GM21390 (cell line): Measurements from ENCODE around the gene HINT2.

Source experiments
- ATAC-seq: cut with Tn5 transposase; IDR thresholded peaks from one replicate; pipeline ENCODE4 v1.9.1; 2021; ENCODE audit not compliant: unreplicated experiment

HINT2 gene

DNA sequence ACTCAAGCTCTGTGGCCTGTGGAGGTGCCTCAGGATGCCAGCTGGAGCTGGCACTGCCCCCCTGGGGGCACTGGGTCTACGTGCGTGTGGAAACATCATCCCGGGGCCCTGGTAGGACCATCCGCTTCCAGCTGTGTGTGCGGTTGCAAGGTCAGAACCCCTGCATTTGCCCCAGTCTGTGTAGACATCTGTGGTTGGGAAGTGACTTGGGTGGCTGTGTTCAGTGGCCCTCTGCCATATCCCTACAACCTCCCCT is 26.7 kb upstream of the HINT2 start:
- ATAC-seq, result no peak

DNA sequence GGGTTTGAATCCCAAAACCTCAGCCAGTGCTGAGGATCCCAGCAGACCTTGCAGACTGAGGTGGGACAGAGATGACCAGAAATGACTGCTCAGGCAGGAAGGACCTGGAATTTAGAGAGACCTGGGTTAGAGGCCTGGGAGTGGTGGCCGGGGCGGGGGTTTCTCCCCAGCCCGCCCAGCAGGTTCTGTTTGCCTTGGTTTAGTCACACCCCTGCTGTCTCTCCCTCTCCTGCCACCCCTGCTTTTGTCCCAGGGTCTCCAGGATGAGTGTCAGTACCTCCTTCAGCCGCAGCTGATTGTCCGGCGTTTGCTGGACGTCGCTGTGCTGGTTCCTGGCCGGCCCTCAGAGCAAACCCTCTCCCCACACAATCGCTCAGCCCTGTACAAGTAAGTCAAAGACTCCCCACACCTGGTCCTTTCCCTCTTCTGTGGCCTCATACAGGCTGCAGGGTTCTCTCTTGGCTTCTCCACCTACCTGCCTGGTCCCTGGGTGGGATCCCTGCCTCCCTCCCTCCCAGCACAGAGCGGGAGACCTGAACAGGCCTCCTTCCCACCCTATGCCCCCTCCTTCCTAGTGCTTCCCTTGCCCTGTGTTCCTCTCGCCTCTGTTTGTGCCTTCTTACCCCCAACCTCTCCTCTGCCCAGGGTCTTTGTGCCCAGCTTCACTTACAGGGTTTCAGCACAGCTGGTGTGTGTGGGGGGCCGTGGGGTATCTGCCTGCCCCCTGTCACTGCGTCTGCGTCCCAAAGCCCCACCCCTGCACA is 26.2 kb upstream of the HINT2 start:
- no peak for ATAC-seq

DNA sequence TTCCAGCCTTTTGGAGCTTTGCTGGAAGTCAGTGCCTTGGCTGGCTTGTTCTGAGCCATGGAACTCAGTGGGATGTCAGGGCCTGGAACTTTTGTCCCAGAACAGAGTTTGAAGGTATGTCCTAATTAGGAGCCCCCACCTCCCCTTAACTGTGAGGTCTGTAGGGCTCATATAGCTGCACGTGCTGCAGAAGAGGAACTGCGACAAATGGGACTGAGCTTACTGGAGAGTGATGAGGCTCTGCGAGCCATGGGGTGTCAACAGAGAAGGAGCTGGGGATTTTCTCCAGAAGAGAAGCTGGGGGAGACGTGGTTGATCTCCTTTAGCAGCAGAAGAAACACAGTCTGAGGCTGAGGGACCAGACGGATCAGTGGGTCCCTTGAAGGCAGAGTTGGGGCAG is 25.1 kb upstream of the HINT2 start:
- no peak for ATAC-seq

DNA sequence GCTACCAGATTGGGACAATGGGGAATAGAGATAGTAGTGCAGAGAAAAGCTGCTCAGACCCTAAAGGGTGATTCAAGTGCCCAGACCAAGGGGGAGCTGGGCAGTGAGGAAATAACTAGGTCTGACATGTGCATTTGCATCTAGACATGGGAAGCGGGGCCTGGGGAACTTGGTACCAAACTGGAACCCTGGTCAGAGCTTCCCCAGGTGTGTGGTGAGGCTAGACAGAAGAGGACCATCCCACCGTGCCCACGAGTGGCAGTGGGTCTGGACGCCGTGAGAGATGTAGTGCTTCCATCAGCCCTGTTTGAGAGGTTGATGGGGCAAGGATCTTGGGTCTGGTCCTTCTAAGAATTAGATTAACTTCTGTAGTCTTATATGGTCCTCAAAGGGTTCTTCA is 21.8 kb upstream of the HINT2 start:
- no peak for ATAC-seq

DNA sequence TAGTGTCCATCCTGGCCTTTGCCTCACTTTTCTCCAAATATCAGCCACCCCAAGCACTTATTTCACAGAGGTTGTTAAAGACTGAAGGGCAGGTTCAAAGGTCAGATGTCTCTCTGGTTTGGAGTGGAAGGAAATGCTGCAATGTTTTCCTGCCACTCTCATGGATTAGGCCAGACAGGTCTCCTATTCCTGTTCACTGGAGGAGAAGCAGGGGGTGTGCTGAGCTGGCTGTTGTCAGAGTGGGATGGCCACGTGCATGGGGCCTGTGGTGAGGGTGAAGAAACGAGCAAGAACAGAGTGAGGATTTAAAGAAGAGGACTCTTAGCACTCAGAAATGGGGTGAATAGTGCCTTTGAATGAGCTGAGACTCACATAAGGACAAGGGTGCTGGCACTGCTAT is 20.9 kb upstream of the HINT2 start:
- ATAC-seq, result no peak

DNA sequence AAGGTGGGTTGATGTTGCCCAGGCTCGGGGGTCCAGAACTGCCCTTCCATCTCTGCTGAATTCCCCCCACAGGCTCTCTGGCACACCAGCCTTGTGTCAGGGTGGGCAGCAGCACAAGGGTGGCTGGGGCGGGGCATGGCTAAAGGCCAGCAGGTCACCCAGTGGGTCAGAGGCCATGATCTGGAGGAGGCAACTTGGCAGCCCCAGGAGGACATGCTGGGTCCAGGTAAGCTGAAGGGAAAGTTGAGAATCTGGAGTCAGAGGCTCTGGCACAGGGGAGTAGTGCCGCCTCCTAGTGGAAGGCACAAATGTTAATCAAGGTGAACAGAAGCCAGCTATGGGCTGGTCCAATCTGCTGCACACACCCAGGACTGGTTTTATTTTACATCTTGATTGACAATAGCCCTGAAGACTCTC is 20.4 kb upstream of the HINT2 start:
- no peak for ATAC-seq

DNA sequence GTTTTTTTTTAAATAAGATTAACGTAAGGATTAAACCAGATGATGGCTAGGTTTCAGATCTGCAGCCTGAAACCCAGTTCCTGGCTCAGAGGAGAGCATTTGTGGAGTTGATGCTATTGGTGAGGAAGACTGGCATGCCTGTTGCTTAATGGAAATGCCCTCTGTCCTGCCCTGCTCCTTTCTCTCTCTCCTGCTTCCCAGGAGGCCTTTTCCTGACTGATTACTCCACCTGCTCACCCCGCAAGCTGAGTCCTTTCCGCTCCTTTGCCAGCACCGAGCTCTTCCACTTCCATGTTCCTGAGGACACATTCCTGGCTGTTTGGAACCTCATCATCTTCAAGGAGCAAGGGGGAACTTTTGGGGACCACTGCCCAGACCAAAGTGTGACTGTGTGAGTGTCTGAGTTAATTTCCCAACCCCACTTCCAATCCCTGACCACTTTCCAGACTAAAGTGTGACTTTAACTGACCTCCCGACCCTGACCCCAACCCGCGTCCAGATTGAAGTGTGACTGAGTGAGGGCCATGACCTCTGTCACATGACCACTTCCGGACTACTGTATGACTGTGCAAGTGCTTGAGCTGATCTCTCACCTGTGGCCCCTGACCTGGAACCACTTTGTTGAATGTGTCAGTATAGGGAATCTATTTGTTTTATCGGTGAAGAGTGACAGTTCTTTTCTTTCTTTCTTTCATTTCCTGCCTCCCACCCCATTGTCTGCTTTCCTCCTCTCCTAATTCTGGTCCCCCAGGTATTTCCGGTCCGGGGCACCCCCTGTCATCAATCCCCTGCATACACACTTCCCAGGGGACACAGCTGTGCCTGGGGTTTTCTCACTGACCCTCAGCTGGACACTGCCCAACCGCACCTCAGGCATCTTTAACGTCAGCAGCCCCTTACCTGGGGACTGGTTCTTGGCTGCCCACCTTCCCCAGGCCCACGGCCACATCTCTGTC is 19.7 kb upstream of the HINT2 start:
- no peak for ATAC-seq

DNA sequence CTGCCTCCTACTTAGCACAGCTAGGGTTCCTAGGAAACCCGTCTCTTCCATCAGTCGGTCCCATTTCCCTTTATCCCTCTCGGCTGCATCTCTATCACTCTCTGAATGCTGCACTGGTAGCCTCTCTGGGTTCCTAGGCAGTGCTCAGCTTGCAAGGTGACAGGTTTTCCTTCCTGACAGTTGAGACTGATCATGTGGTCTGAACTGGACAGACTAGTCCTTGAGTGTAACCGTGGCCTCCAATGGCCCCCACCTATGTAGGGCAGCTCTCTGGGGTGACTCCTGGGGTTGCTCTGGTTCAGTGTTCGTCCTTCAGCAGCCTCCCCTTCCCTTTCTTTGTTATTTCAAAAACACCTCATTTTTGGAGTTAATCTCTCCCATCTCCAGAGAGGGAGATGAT is 18.0 kb upstream of the HINT2 start:
- no peak for ATAC-seq

DNA sequence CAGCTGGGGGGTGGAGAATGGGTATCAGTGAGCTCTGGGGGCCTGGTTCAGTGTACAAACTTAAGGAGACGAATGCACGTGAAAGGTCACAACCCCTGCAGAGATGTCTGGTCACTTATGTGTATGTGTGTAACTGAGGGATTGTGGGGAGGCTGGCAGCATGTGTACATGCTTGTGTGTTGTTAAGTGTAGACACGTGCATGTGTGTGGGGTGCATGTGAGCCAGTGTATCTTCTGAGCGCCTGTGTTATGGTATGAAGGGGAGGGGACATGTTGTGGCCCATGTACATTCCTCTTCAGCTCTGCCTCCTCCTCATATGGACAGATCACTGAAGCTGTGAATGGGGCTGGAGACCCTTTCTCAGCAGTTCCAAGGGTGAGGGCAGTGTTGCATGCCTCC is 16.2 kb upstream of the HINT2 start:
- no peak for ATAC-seq

DNA sequence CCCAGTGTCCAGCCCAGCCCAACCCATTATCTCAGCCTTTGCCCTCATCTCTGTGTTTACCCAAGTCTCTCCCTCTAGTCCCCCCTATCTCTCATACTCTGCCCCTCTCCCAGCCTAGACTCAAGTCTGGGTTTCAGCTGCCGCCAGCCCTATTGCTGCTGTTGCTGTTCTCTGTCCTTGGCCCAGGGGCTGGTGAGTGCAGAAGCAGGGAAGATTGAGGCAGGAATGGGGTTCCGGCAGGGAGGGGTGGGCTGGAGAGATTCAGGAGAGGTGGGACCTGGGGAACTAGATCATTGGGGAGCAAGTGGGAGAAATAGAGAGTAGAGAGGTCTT is 14.9 kb upstream of the HINT2 start:
- ATAC-seq, result no peak

DNA sequence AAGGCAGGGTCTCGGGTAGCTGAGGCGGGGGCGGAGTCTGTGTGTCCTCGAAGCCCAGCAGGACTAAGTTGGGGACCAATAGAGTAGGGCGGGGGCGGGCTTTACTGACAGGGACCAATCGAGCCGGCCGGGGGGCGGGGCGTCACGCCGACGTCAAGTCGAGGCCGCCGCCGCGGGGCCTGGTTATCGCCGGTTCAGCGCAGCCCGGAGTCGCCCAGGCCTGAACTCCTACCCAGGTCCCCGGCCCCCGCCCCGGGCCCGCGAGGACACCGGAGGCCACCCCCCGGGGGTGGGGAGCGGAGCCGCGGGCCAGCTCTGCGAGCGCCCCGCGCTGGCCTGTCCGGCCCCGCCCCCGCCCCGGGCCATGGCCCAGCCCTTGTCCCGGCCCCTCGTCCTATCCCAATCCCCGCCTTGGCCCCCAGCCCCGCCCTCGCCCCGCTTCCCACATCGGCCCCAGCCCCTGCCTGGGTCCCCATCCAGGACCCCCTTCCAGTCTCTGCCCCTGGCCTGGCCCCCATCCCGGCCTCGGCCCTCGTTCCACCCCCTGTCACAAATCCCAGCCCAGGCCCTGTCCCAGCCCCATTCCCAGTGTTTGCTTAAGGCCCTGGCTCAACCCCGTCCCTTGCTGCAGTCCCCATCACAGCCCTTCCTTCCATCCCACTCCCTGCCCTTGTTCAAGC is 14.4 kb upstream of the HINT2 start, which contains the start of gene TMEM8B:
Gene TMEM8B, plus strand, starts transcription at position 145 of the 680 bp plus-strand sequence. Its CDS starts 220 bp downstream, at position 365.
- ATAC-seq, result peak; percentile 80

DNA sequence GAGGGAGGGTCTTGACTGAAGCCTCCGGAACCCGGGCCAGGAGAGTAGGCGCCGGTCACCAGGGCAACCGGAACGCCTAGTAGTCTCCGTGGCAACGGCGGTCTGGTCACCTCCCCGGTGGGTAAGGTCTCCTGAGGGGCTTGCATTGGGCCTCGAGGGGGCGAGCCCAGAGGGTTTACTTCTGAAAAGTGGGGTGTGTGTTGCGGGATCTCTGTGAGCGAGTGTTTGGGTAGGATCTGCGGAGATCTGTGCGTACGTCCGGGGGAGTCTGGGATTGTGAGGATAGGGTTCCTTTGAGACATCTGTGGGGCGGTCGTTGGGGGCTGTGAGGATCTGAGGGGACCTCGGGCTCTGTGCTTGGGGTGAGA is 13.9 kb upstream of the HINT2 start, which contains the start of gene FAM221B:
Gene FAM221B, minus strand, starts transcription at position 17 of the 368 bp plus-strand sequence. CDS start 2,571 bp downstream, outside the sequence.
- no peak for ATAC-seq

DNA sequence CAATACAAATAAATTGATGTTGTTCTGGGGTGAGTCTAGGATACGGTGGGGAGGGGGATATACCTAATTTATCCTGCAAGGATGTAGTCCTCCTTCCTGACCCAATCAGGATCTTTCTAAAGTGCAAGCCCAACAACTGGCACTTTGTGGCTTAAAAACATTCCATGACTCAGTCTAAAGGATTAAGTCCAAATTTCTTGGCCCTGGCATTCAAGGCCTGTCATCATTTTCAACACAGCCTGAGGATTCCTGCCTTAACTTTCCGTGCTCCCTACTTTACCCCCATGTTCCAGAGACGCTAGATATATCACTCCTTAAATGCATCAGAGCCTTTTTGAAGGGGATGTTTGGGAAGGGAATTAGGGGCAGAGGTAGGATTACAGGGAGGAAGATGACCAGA is 12.6 kb upstream of the HINT2 start:
- ATAC-seq, result no peak

DNA sequence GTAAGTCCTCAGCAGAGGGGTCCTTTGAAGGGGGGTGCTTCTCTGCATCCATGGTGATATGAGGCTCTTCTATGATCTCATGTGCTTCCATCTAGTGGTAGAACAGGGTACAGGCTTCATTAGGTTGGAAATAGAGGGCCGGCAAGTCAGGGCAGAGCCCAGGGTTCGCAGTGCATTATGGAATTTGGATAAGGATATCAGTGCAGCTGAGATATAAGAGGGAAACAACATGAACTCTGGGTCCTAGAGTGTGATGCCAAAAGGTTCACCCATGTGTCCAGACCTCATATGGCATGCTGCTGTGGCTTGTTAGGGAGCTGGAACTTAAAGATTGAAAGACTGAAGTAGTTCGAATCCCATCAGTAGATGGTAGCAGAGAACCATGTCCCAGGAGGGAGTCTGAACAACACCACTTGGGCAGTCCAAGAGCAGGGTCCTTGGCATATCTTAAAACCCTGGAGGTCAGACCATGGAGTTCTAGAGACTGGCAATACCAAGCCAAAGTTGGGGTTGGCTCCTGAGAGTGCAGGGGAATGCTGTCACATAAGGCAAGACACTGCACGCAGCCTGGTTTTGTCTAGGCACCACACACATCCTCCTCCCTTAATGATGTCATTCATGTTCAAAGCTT is 11.3 kb upstream of the HINT2 start:
- no peak for ATAC-seq

DNA sequence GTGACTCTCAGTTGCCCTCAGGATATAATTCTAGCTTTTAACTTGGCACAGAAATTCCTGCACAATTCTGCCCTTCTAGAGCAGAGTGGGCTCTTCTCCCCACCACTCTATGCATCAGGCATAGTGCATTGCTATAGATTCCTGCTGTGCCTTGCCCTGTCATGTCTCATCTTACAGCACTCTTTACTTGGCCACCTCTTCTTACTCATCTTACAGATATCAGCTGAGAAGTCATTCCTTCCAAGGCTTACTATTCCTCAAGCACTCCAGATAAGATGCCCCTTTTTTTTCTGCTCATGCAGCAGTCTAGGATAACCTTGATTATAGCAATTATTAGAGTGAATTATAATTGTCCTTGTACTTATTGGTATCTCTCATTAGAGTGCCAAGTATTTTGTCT is 8.1 kb upstream of the HINT2 start:
- ATAC-seq, result no peak

DNA sequence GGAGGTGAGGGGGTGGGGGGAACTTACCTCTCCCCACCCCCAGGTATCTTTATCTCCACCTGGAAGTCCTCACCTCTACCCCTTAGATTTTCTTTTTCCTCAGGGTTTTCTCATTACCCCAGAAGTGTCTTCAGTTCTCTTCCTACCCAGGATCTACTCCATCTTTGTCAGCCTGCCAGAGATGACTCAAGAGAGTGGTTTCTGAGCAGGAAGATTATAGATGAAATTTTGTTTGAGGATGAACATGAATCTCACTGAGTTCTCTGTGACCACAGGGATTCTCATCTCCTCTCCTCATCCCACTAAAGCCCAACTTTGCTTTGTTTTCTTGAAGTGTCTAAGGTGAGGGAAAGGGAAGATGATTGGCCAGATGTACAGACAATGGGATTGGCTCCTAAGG is 5.2 kb upstream of the HINT2 start:
- no peak for ATAC-seq

DNA sequence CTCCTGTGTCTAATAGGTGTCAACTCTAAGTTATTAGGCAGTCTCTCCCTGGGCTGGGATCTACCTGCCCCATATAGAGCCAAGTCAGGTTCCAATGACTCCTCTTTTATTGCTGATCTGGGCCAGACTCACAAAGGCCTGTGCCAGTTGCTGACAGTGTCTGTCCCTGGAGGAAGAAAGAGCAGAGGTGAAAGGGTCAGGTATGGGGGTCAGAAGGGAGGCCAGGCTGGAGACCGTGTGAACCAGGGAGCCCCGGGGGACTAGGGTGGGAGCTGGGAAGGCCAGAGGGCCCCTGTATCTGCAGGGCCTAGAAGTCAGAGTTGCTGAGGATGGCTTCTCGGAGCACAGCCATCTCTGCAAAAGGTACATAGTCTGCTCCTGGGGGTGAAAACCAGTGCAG is 3.5 kb upstream of the HINT2 start:
- ATAC-seq, result no peak

DNA sequence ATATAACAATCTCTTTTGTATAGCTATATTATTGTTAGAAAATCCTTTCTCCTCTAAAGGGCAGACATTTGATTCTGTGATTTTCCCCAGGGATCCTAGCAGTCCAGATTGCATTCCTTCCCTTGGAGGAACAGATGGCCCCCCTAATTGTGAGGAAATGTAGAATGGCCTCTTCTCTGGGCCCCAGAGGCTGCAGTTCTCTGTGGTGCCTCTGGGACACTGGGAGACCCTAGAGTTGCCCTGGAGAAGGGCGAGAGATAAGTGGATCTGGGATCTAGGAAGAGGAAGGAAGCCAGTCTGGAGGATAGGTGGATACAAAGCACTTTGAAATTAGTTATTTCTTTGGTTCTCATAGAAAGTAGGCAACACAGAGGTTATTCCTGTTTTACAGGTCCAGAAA is 1.9 kb upstream of the HINT2 start:
- no peak for ATAC-seq

DNA sequence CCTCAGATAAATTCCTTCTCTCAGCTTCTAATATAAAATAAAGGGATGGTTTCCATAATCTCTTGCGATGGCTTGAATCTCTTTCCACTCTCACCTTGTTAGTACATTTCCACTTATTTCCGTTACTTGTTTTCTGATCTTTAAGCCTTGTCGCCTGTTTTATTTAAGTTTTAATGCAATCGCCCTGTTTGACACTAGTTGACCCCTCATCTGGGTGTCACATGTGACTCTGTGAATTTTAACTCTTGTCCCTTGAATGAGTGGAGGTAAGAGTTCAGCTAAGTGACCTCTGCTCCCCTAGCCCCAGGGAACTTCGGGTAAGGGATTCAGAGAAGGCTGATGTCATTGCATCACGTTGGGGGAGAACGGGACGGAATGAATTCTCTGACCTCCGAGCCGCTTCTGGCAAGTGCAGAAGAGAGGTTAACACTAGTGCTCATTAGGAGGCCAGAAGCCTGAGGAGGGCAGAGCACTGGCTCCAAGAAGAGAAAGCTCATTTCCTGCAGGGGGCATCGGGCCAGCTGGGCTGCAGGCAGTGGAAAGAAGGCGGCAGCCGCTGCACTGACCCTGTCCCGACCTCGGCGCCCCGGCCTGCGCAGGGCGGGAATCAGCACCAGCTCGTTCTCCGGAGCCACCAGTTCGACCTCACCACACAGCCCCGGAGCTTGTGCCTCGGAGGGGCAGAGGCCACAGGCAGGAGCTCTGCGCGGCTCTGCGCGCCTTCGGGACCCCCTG is 569 bp downstream of the HINT2 start:
- peak; percentile 19 for ATAC-seq

DNA sequence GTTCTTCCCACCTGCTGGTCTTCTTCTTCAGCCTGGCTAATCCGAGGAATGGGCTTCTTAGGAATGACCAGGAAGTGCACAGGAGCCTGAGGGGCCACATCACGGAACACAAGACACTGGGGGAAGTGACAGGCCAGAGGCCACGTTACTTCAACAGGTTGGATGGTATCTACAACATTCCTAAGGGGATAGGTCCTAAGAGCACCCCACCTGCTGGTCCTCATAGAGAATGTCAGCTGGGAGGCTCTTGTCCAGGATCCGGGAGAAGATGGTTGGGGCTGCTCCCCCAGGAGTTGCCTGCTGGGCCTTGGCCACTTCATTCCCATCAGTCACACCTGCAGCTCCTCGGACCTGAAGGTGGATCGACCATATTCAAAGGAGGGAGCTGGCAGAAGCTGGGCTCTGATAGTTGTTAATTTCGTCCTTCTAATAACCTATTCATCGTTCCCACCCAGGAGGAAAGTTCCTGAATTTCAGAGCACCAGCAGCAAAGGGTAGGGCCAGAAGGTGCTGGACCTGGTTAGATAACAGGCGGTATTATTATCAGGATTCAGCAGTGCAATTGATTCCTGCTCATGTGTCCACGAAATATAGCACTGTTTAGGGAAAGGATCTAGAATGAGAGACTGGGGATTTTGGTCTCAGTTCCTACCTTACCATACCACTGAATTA is 1.3 kb downstream of the HINT2 start:
- ATAC-seq, result no peak
